HUDEP-2 (cell line): ENCODE results near the gene YTHDF2.
"Not testable (repeated sequence)": the region's sequence is repeated elsewhere in the genome, so short reads cannot be mapped to it uniquely, and the experiment has no call there.

Experiments
- DNase-seq, 76 experiments: peaks; one replicate each; lab custom pipeline; 2025; ENCODE audit not compliant: unreplicated experiment in 76 of 76; lab: John Stamatoyannopoulos, UW

YTHDF2 gene

GRCh38 chr1:28736450-28737306 is at the start of gene YTHDF2:
Gene YTHDF2, plus strand, starts transcription at chr1:28736940. Its CDS starts 181 bp downstream, at chr1:28737121.
- DNase-seq: peak in 75 of 76 experiments; percentile 35 to 97 (median 94)

- not testable (repeated sequence) for DNase-seq
Measured at GRCh38 chr1:28691627-28692026, 45.1 kb upstream of the YTHDF2 start.

GRCh38 chr1:28703629-28704028 is 33.1 kb upstream of the YTHDF2 start:
- no peak for DNase-seq

- DNase-seq: no peak
Measured at GRCh38 chr1:28716336-28716735, 20.4 kb upstream of the YTHDF2 start.

- no peak for DNase-seq
Measured at GRCh38 chr1:28718166-28718565, 18.6 kb upstream of the YTHDF2 start.

- DNase-seq: peak in 1 of 76 experiments; percentile 11
Measured at GRCh38 chr1:28718586-28719331, 18.0 kb upstream of the YTHDF2 start.

- no peak for DNase-seq
Measured at GRCh38 chr1:28719332-28719619, 17.5 kb upstream of the YTHDF2 start.

- DNase-seq: no peak
Measured at GRCh38 chr1:28720376-28720775, 16.4 kb upstream of the YTHDF2 start.

GRCh38 chr1:28721927-28722326 is 14.8 kb upstream of the YTHDF2 start:
- not testable (repeated sequence) for DNase-seq

GRCh38 chr1:28725365-28725764 is 11.4 kb upstream of the YTHDF2 start:
- not testable (repeated sequence) for DNase-seq

GRCh38 chr1:28735961-28736449 is 735 bp upstream of the YTHDF2 start:
- DNase-seq: no peak

- peak in 29 of 76 experiments; percentile 6 to 58 (median 26) for DNase-seq
Measured at GRCh38 chr1:28737307-28738132, 780 bp downstream of the YTHDF2 start.

GRCh38 chr1:28740118-28740517 is 3.4 kb downstream of the YTHDF2 start:
- no peak for DNase-seq

- no peak for DNase-seq
Measured at GRCh38 chr1:28744184-28744583, 7.4 kb downstream of the YTHDF2 start.

- no peak for DNase-seq
Measured at GRCh38 chr1:28745653-28746173, 9.0 kb downstream of the YTHDF2 start.

GRCh38 chr1:28750330-28750729 is 13.6 kb downstream of the YTHDF2 start:
- DNase-seq: no peak

- DNase-seq: peak in 2 of 76 experiments; percentile 18 to 27
Measured at GRCh38 chr1:28750771-28751294, 14.1 kb downstream of the YTHDF2 start.

GRCh38 chr1:28751315-28752060 is 14.7 kb downstream of the YTHDF2 start:
- peak in 31 of 76 experiments; percentile 3 to 77 (median 39) for DNase-seq

- no peak for DNase-seq
Measured at GRCh38 chr1:28755701-28756100, 19.0 kb downstream of the YTHDF2 start.

- DNase-seq: peak in 3 of 76 experiments; percentile 5 to 21 (median 11)
Measured at GRCh38 chr1:28756846-28757245, 20.1 kb downstream of the YTHDF2 start.
